ENCODE results near the gene FOSB.

GRCh38 chr19:45511074-45511473 is 43.3 kb downstream of the FOSB start:
- no peak for TF ChIP-seq CTCF (IDR thresholded peaks at IDR 0.05)
- TF ChIP-seq POLR2A (IDR thresholded peaks at IDR 0.05): no peak
